Measurements from ENCODE around the gene SLC36A3.
"Not testable (repeated sequence)": the region's sequence is repeated elsewhere in the genome, so short reads cannot be mapped to it uniquely, and the experiment has no call there.

The SLC36A3 gene

DNA sequence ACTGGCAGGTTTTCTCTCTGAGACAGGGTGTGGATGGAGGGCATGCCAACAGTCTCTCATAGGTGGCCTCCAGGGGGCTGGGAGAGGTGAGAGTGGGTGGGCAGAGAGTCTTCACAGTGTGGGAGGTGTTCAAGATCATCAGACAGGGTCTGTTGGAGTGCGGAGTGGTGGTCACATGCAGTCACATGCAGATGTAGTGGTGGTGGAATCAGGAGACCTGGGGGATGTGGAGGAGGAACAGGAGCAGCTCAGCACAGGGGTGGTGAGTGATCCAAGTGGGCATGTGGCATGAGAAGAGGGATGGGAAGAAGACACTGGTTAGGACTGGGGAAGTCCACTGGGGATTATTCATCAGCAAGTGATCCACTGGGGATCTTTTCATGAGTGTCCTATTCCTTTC is 44.8 kb downstream of the SLC36A3 start:
- DNase-seq = no peak

- DNase-seq = no peak
These were observed 45.4 kb downstream of the SLC36A3 start for GRCh38 chr5:151258201-151258611.

DNA sequence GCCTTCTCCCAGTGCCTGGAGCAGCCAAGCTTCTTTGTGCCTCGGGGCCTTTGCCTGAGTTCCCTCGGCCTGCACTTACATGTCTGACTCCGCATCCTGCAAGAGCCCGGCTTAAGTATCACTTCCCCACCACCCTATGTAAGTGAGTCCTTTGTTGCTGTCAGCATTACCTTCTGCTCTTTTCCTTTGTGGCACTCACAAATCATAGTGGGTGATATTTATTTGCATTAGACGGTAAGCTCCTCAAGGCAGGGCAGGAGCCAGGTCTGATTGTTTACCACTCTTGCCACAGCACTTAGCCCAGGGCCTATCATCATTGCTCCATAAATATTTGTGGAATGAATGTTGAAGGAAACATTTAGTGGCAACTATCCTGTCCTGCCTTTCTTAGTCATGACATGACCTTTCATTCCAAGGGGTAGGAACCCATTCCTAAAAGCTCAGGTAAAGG is 45.8 kb downstream of the SLC36A3 start:
- no peak for DNase-seq

DNA sequence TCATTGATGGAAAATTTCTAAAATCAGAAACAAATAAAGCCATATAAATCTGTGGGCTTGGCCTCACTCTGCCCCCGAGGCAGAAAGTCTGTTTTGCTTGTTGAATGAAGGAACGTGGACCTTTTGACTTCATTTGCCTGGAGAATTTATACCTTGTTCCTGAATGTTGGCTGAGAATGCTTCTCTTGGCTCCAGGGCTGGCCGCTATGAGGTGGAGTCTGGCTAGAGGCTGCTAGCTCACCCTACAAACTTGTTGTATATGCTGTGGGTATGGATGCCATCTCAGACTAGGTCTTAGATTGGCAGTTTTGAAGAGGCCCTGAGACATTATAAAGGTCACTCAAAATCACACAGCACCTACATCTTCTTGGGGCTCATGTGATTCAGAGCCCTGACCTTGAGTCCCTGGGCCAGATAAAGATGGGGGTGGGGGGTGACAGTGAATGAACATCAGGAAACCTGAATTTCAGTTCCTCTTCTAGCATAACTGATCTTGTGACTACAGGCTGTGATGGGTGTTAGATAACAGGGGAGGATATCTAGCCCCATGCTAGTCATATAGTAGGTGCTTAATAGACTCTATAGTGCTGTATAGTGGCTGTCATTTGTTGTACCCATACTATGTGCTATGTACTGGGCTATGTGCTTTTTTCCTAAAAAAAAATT is 47.8 kb downstream of the SLC36A3 start:
- no peak for DNase-seq

DNA sequence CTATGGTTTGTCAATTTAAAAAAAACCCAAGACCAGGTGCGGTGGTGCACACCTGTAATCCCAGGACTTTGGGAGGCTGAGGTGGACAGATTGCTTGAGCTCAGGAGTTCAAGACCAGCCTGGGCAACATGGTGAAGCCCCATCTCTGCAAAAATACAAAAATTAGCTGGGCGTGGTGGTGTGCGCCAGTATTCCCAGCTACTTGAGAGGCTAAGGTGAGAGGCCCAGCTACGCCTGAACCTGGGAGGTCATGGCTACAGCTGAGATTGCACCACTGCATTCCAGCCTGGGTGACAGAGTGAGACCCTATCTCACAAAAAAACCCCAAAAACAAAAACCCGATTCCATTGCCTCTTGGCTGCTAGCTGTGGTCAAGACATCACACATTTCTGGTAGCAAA is 48.6 kb downstream of the SLC36A3 start:
- DNase-seq = not testable (repeated sequence)

GRCh38 chr5:151254556-151254955 is 49.0 kb downstream of the SLC36A3 start:
- no peak for DNase-seq

GRCh38 chr5:151253605-151253950 is 50.0 kb downstream of the SLC36A3 start:
- no peak for DNase-seq

GRCh38 chr5:151252762-151253604 is 50.6 kb downstream of the SLC36A3 start, which contains the start of gene GM2A:
Gene GM2A (plus strand): TSS chr5:151253185. CDS start chr5:151253217, 32 bp downstream.
- peak; percentile 94 to 96 for DNase-seq

DNA sequence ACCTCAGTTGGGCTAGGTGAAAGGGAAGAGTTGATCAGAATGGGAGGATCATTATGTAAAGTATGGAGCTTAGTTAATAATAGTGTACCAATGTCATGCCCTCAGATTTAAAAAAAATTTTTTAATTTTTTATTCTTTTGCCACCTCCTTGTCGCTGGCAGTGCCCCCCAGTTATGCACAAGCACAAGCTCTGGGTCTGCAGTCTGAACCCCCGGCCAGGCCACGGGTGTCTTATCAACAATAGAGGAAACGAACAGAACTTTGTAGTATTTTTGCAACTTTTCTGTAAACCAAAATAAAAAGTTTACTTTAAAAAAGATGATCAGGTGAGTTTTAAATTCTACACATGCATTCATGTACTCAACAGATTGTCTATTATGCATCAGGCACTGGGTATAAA is 51.9 kb downstream of the SLC36A3 start:
- no peak for DNase-seq

GRCh38 chr5:151251001-151251551 is 52.5 kb downstream of the SLC36A3 start:
- no peak for DNase-seq

GRCh38 chr5:151250346-151251000 is 53.1 kb downstream of the SLC36A3 start:
- no peak for DNase-seq

- DNase-seq = no peak
These were observed 54.3 kb downstream of the SLC36A3 start for GRCh38 chr5:151249281-151249680.

DNA sequence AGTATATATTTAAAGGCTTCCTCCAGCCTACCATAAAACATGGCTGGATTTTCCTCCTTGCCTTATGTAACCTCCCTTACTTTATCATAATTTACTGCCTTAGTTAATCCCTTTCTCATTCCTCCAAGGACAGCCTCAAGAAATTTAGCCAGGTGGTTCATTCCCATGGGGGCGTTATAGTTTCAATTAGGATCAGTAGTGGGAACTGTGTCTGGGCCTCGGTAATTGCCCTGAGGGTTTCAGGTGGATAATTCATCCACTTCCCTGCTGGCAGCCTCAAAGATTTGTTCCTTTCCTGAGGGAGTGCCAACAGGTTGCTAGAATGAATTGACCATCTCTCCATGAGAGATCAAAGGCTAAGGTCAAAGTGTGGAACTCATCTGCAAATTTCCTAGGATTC is 54.9 kb downstream of the SLC36A3 start:
- DNase-seq = no peak

- no peak for DNase-seq
These were observed 57.8 kb downstream of the SLC36A3 start for GRCh38 chr5:151245680-151246219.

GRCh38 chr5:151244206-151244605 is 59.4 kb downstream of the SLC36A3 start:
- no peak for DNase-seq

GRCh38 chr5:151243564-151243963 is 60.0 kb downstream of the SLC36A3 start:
- DNase-seq = no peak

DNA sequence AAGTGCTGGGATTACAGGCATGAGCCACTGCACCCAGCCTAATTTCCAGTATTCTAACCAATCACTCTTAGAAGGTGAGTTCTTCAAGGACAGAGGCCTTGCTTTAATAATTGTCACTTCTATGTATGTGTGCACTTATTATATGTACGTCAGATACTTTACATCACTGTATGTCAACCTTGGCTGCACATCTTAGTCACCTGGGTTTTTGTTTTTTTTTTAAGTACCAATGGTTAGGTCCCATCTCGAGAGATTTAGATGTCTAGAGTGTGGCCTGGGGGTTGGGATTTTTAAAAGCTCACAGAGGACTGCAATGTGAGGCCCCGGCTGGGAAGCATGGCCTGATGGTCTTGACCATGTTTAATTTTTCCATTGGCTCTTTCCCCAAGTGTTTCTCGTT is 60.4 kb downstream of the SLC36A3 start:
- no peak for DNase-seq

DNA sequence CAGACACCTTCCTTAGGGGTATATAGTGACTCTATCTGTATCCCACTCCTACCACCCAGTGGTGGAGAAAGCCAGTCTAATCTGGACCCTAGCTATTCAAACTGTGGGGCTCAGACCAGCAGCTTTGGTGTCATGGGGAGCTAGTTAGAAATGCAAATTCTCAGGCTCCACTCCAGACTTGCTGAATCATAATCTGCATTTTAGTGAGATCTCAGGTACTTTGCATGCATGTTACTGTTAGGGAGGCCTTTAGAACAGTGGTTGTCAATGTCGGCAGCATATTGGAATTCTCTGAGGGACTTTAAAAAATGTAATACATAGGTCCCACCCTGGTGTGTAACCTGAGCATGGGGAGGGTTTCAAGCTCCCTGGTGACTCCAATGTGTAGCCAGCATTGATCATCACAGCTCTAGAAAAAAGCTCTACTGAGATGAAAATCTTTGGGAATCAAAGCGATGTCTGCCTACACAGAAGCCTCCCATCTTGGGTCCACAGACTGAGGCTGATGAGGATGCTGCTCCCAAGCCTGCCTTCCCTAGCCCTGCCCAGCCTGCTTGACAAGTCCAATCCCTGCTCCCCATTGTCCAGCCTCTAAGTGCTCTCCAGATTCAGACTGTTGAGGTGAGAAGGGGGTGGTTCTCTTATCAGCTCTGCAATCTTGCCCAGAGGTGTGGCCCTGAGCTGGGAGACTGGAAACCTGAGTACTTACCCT is 62.5 kb downstream of the SLC36A3 start:
- no peak for DNase-seq

DNA sequence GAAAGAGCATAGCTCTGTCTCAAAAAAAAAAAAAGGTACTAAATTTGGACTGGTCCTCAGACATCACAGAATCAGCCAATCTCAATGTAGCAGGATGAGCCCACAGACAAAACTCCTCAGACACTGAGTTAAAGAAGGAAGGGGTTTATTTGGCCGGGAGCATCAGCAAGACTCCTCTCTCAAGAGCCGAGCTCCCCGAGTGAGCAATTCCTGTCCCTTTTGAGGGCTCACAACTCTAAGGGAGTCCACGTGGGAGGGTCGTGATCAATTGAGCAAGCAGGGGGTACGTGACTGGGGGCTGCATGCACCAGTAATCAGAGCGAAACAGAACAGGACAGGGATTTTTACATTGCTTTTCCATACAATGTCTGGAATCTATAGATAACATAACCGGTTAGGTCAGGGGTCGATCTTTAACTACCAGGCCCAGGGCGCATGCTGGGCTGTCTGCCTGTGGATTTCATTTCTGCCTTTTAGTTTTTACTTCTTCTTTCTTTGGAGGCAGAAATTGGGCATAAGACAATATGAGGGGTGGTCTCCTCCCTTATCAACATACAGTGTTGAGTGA is 63.2 kb downstream of the SLC36A3 start:
- not testable (repeated sequence) for DNase-seq

DNA sequence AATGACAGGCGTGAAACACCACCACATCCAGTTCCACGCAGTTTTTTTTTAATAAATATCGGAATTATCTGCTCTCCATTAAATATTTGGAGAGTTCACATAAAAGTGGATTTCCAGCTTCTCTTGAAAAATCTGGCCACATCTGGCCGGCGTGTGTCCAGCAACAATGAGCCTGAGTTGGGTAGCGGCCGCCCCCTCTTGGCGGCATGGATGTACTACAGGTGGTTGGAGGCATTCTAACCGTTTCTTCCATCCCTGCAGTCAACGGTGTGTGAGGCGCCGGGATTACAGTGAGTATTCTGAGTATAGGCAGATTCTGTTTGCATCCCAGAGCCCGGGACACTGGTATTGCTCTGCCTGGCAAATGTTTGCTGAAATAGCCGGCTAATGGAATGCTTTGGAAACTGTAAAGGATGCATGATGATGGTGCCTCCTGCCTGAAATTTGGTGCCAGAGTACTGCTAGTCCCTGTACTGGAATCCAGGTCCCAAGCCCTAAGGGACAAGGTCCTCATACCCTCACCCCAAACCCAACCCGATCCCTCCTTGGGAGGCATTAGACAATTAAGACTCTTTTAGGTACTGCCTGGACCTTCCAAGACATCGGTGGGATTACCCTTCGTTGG is 64.2 kb downstream of the SLC36A3 start:
- peak in 1 of 2 experiments; percentile 27 for DNase-seq

- no peak for DNase-seq
These were observed 65.2 kb downstream of the SLC36A3 start for GRCh38 chr5:151238303-151238741.
